Measurements from ENCODE around the gene AGAP2. TPM values are rescaled to one million over a fixed set of nuclear protein-coding genes. Genes with fewer than 3 reads are reported as not detected.
A peak's percentile ranks its signal among the peaks of the same experiment; 100 is the strongest.

Gene AGAP2
- polyA plus RNA-seq, 3 donors = 0.20 to 3.4 (median 0.65) TPM

DNA sequence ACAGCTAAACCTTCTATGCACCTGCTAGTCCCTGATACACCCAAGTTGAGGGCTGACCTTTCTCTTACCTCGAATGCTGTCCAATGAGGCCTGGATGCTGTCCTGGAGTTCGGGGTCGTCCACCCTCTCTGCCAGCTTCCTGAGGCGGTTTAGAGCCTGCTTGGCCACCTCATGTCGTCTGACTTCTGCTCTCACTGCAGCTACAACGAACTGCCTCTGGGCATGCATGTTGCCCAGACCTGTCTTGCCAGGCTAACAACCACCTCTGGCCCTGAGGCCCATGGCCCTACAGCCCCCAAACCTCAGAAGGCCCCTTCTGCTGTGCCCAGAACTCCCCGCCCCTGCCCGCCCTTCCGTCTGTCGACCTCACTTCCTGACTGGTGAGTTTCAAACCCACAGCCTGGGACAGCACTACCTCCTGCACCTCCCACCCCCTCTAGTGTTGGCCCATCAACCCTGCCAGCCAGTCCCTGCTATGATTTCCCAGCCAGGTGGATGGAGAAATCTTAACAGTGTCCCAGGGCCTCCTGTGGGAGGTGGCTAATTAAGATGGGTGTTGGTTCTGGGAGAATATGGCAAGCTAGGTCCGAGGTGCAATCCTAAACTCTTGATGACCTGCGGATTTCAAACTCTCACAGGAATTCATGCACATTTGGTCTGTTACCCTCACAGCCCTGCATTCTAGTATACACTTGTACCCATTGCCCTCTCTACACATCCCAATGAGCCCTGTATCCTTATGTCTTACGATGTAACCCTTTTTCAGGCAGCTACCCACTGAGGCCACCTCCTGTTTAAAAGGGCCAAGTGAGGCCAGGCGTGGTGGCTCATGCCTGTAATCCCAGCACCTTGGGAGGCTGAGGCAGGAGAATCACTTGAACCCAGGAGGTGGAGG is 3.5 kb upstream of the AGAP2 start:
- 23% methylated on average over 10 of the region's 14 CpGs for WGBS (ENCODE audit: insufficient coverage)
- peak overlapping the region; percentile 73 for H3K4me2 ChIP-seq (replicated peaks; ENCODE audit: extremely low read depth, low read length, poor library complexity, severe bottlenecking)
- Mint-ChIP-seq H3K27me3 (ENCODE audit: low read depth in 3 of 3) (peaks cover 0 to 1% (median 0%) of the 10 kb centered on the region in 3 donors), H3K36me3 (peaks cover 8 to 9% of the 10 kb centered on the region in 2 donors), H3K4me3 (peak overlapping the region; percentile 83 to 93), H3K9me3 (no peaks in the 10 kb centered on the region), H3K27ac (peak overlapping the region; percentile 78 to 96 (median 88)), H3K4me1 (peaks cover 53% of the 10 kb centered on the region)
- H3K4me3 ChIP-seq (replicated peaks in 1 of 3; ENCODE audit: low read depth in 2 of 3, low read length in 3 of 3) = peak overlapping the region; percentile 40 to 70 (median 52)
- H3K9me3 ChIP-seq (replicated peaks in 1 of 2; ENCODE audit: control insufficient read depth in 1 of 2, insufficient read depth in 1 of 2, low read length in 2 of 2) = no peaks in the 10 kb centered on the region
- H2AFZ ChIP-seq (ENCODE audit: insufficient read depth, low read depth, low read length, poor library complexity, severe bottlenecking) = peak overlapping the region; percentile 78
- no peaks in the 10 kb centered on the region for H4K20me1 ChIP-seq (ENCODE audit: insufficient read depth, low read length)
- H3K27ac ChIP-seq (ENCODE audit: low read depth in 1 of 2, low read length in 2 of 2) = peak overlapping the region; percentile 9 to 78
- H3K9ac ChIP-seq (ENCODE audit: insufficient read depth, low read length, poor library complexity, severe bottlenecking) = peak overlapping the region; percentile 37
- peaks cover 26% of the 10 kb centered on the region for H3K79me2 ChIP-seq (ENCODE audit: insufficient read depth, low read length)
- peaks cover 40 to 47% of the 10 kb centered on the region in 2 donors for H3K4me1 ChIP-seq (ENCODE audit: control insufficient read depth in 1 of 2, insufficient read depth in 2 of 2, low read length in 2 of 2)
- intact Hi-C loops (cut with micrococcal nuclease) = loop anchor here in 1 of 2 donors (5.0 to 10.0 kb wide), 2 partner anchors 50 to 193 kb away; partner anchors contain the start of gene OS9
- H3K27me3 ChIP-seq (ENCODE audit: control insufficient read depth in 2 of 2, insufficient read depth in 2 of 2, low read length in 2 of 2) = no peaks in the 10 kb centered on the region
- peaks cover 0 to 10% of the 10 kb centered on the region in 2 donors for H3K36me3 ChIP-seq (replicated peaks in 1 of 2; ENCODE audit: control insufficient read depth in 1 of 2, insufficient read depth in 2 of 2, low read length in 2 of 2)
- TF ChIP-seq, protein P1, sequence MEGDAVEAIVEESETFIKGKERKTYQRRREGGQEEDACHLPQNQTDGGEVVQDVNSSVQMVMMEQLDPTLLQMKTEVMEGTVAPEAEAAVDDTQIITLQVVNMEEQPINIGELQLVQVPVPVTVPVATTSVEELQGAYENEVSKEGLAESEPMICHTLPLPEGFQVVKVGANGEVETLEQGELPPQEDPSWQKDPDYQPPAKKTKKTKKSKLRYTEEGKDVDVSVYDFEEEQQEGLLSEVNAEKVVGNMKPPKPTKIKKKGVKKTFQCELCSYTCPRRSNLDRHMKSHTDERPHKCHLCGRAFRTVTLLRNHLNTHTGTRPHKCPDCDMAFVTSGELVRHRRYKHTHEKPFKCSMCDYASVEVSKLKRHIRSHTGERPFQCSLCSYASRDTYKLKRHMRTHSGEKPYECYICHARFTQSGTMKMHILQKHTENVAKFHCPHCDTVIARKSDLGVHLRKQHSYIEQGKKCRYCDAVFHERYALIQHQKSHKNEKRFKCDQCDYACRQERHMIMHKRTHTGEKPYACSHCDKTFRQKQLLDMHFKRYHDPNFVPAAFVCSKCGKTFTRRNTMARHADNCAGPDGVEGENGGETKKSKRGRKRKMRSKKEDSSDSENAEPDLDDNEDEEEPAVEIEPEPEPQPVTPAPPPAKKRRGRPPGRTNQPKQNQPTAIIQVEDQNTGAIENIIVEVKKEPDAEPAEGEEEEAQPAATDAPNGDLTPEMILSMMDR (IDR thresholded peaks at IDR 0.05) = peak; percentile 37
- peak; percentile 50 to 70 (median 61) for DNase-seq

DNA sequence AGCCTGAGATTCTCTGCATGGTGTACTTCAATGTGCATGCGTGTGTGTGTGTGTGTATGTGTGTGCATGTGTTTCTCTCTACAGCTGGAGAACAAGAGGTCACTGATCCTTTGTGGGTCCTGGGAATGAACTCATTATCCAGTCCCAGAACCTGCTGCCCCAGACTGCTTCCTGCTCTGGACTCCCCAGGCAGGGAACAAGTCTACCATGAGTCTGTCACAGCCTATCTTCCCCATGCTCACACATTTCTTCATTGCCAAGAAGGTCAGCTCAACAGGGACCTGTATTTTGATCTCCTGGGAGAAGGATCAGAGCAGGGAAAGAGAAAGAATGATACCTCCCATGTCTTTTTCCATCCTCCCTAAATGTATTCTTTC is 2.9 kb upstream of the AGAP2 start:
- H3K9ac ChIP-seq (ENCODE audit: insufficient read depth, low read length, poor library complexity, severe bottlenecking) = peak overlapping the region; percentile 37
- peak overlapping the region; percentile 78 to 96 (median 88) for H3K27ac Mint-ChIP-seq

More for the DNA sequence above, 2.9 kb upstream of the AGAP2 start:
- Histone ChIP-seq H3K4me1 (ENCODE audit: control insufficient read depth in 1 of 2, insufficient read depth in 2 of 2, low read length in 2 of 2) (peaks cover 40 to 47% of the 10 kb centered on the region in 2 donors), H3K79me2 (ENCODE audit: insufficient read depth, low read length) (peaks cover 26% of the 10 kb centered on the region), H3K9me3 (replicated peaks in 1 of 2; ENCODE audit: control insufficient read depth in 1 of 2, insufficient read depth in 1 of 2, low read length in 2 of 2) (no peaks in the 10 kb centered on the region), H3K4me2 (replicated peaks; ENCODE audit: extremely low read depth, low read length, poor library complexity, severe bottlenecking) (peak overlapping the region; percentile 73), H2AFZ (ENCODE audit: insufficient read depth, low read depth, low read length, poor library complexity, severe bottlenecking) (peak overlapping the region; percentile 78), H3K27me3 (ENCODE audit: control insufficient read depth in 2 of 2, insufficient read depth in 2 of 2, low read length in 2 of 2) (no peaks in the 10 kb centered on the region), H3K27ac (ENCODE audit: low read depth in 1 of 2, low read length in 2 of 2) (peak overlapping the region in 1 of 2 donors; percentile 78), H3K4me3 (replicated peaks in 1 of 3; ENCODE audit: low read depth in 2 of 3, low read length in 3 of 3) (peak overlapping the region; percentile 40 to 70 (median 52)), H4K20me1 (ENCODE audit: insufficient read depth, low read length) (no peaks in the 10 kb centered on the region), H3K36me3 (replicated peaks in 1 of 2; ENCODE audit: control insufficient read depth in 1 of 2, insufficient read depth in 2 of 2, low read length in 2 of 2) (peaks cover 0 to 9% of the 10 kb centered on the region in 2 donors)
- Mint-ChIP-seq H3K27me3 (ENCODE audit: low read depth in 3 of 3) (peaks cover 0 to 1% (median 0%) of the 10 kb centered on the region in 3 donors), H3K9me3 (no peaks in the 10 kb centered on the region), H3K4me1 (peaks cover 53% of the 10 kb centered on the region), H3K36me3 (peaks cover 8 to 13% of the 10 kb centered on the region in 2 donors), H3K4me3 (peak overlapping the region; percentile 83 to 93)
- 0% methylated on average over 1 of the region's 1 CpG for WGBS (ENCODE audit: insufficient coverage)
- no peak for DNase-seq
- TF ChIP-seq, protein P1 (IDR thresholded peaks at IDR 0.05) = no peak
- intact Hi-C loops (cut with micrococcal nuclease) = loop anchor here in 1 of 2 donors (5.0 to 10.0 kb wide), 2 partner anchors 49 to 193 kb away; partner anchors contain the start of gene OS9

Measured in CD14-positive monocyte (primary cell).